ENCODE data around the gene ENDOV.

The ENDOV gene

GRCh38 chr17:80395402-80396151, 19.4 kb upstream of the ENDOV start:
- no peak for TF ChIP-seq CEBPB (IDR thresholded peaks at IDR 0.05)
- no peak for TF ChIP-seq NFIC (IDR thresholded peaks at IDR 0.05)
- no peak for TF ChIP-seq EGR1 (IDR thresholded peaks at IDR 0.05)
- TF ChIP-seq FOXM1 (IDR thresholded peaks at IDR 0.05; ENCODE audit: borderline replicate concordance, low read depth): no peak
- TF ChIP-seq, protein P1, sequence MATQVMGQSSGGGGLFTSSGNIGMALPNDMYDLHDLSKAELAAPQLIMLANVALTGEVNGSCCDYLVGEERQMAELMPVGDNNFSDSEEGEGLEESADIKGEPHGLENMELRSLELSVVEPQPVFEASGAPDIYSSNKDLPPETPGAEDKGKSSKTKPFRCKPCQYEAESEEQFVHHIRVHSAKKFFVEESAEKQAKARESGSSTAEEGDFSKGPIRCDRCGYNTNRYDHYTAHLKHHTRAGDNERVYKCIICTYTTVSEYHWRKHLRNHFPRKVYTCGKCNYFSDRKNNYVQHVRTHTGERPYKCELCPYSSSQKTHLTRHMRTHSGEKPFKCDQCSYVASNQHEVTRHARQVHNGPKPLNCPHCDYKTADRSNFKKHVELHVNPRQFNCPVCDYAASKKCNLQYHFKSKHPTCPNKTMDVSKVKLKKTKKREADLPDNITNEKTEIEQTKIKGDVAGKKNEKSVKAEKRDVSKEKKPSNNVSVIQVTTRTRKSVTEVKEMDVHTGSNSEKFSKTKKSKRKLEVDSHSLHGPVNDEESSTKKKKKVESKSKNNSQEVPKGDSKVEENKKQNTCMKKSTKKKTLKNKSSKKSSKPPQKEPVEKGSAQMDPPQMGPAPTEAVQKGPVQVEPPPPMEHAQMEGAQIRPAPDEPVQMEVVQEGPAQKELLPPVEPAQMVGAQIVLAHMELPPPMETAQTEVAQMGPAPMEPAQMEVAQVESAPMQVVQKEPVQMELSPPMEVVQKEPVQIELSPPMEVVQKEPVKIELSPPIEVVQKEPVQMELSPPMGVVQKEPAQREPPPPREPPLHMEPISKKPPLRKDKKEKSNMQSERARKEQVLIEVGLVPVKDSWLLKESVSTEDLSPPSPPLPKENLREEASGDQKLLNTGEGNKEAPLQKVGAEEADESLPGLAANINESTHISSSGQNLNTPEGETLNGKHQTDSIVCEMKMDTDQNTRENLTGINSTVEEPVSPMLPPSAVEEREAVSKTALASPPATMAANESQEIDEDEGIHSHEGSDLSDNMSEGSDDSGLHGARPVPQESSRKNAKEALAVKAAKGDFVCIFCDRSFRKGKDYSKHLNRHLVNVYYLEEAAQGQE (IDR thresholded peaks at IDR 0.05; ENCODE audit: low read depth): no peak
- no peak for TF ChIP-seq TEAD4 (IDR thresholded peaks at IDR 0.05)
- no peak for TF ChIP-seq MAX (IDR thresholded peaks at IDR 0.05)
- no peak for TF ChIP-seq TCF12 (IDR thresholded peaks at IDR 0.05; ENCODE audit: low read depth)
- no peak for TF ChIP-seq RAD21 (IDR thresholded peaks at IDR 0.05; ENCODE audit: low read depth)
- no peak for TF ChIP-seq TAF1 (IDR thresholded peaks at IDR 0.05; ENCODE audit: low read depth)
- TF ChIP-seq ZBTB7A (IDR thresholded peaks at IDR 0.05; ENCODE audit: low read depth): no peak
- no peak for TF ChIP-seq EP300 (IDR thresholded peaks at IDR 0.05; ENCODE audit: borderline replicate concordance)
- TF ChIP-seq YY1 (IDR thresholded peaks at IDR 0.05; ENCODE audit: low read depth): no peak
- no peak for TF ChIP-seq USF1 (IDR thresholded peaks at IDR 0.05)
- no peak for TF ChIP-seq CREB1 (IDR thresholded peaks at IDR 0.05; ENCODE audit: low read depth)

- TF ChIP-seq CREB1 (IDR thresholded peaks at IDR 0.05; ENCODE audit: low read depth): no peak
- TF ChIP-seq EGR1 (IDR thresholded peaks at IDR 0.05): no peak
- TF ChIP-seq TEAD4 (IDR thresholded peaks at IDR 0.05): no peak
- TF ChIP-seq TCF12 (IDR thresholded peaks at IDR 0.05; ENCODE audit: low read depth): no peak
- no peak for TF ChIP-seq MAX (IDR thresholded peaks at IDR 0.05)
- no peak for TF ChIP-seq CEBPB (IDR thresholded peaks at IDR 0.05)
- TF ChIP-seq YY1 (IDR thresholded peaks at IDR 0.05; ENCODE audit: low read depth): no peak
- TF ChIP-seq FOXM1 (IDR thresholded peaks at IDR 0.05; ENCODE audit: borderline replicate concordance, low read depth): no peak
- no peak for TF ChIP-seq RAD21 (IDR thresholded peaks at IDR 0.05; ENCODE audit: low read depth)
Observed at GRCh38 chr17:80396157-80397033, 18.6 kb upstream of the ENDOV start.

GRCh38 chr17:80397034-80397387, 18.0 kb upstream of the ENDOV start:
- TF ChIP-seq RAD21 (IDR thresholded peaks at IDR 0.05; ENCODE audit: low read depth) (no peak), CREB1 (IDR thresholded peaks at IDR 0.05; ENCODE audit: low read depth) (no peak), EGR1 (IDR thresholded peaks at IDR 0.05) (no peak), EP300 (IDR thresholded peaks at IDR 0.05; ENCODE audit: borderline replicate concordance) (no peak), NFIC (IDR thresholded peaks at IDR 0.05) (no peak)

- no peak for TF ChIP-seq CEBPB (IDR thresholded peaks at IDR 0.05)
- TF ChIP-seq EP300 (IDR thresholded peaks at IDR 0.05; ENCODE audit: borderline replicate concordance): no peak
- no peak for TF ChIP-seq TAF1 (IDR thresholded peaks at IDR 0.05; ENCODE audit: low read depth)
- TF ChIP-seq TEAD4 (IDR thresholded peaks at IDR 0.05): no peak
Observed at GRCh38 chr17:80397686-80398085, 17.3 kb upstream of the ENDOV start.

DNA sequence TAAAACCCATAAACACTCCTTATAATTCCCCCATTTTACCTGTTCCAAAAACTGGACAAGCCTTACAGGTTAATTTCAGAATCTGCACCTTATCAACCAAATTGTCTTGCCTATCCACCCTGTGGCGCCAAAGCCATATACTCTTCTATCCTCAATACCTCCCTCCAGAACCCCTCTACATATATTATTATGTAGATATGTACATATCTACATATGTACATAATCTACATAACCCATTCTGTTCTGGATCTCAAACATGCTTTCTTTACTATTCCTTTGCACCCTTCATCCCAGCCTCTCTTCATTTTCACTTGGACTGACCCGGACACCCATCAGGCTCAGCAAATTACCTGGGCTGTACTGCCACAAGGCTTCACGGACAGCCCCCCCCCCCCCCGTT, 12.0 kb upstream of the ENDOV start:
- TF ChIP-seq CEBPB (IDR thresholded peaks at IDR 0.05): no peak
- TF ChIP-seq NFIC (IDR thresholded peaks at IDR 0.05): no peak
- TF ChIP-seq ZBTB7A (IDR thresholded peaks at IDR 0.05; ENCODE audit: low read depth): no peak
- TF ChIP-seq EP300 (IDR thresholded peaks at IDR 0.05; ENCODE audit: borderline replicate concordance): no peak

GRCh38 chr17:80406146-80406545, 8.8 kb upstream of the ENDOV start:
- TF ChIP-seq TEAD4 (IDR thresholded peaks at IDR 0.05) (no peak), TCF12 (IDR thresholded peaks at IDR 0.05; ENCODE audit: low read depth) (no peak), MAX (IDR thresholded peaks at IDR 0.05) (no peak), CREB1 (IDR thresholded peaks at IDR 0.05; ENCODE audit: low read depth) (no peak), USF1 (IDR thresholded peaks at IDR 0.05) (no peak), TAF1 (IDR thresholded peaks at IDR 0.05; ENCODE audit: low read depth) (no peak), NFIC (IDR thresholded peaks at IDR 0.05) (no peak), ZBTB7A (IDR thresholded peaks at IDR 0.05; ENCODE audit: low read depth) (no peak), EGR1 (IDR thresholded peaks at IDR 0.05) (no peak), YY1 (IDR thresholded peaks at IDR 0.05; ENCODE audit: low read depth) (no peak), CEBPB (IDR thresholded peaks at IDR 0.05) (no peak), FOXM1 (IDR thresholded peaks at IDR 0.05; ENCODE audit: borderline replicate concordance, low read depth) (no peak), EP300 (IDR thresholded peaks at IDR 0.05; ENCODE audit: borderline replicate concordance) (no peak), RAD21 (IDR thresholded peaks at IDR 0.05; ENCODE audit: low read depth) (no peak)
- TF ChIP-seq, protein P1 (IDR thresholded peaks at IDR 0.05; ENCODE audit: low read depth): no peak

Data from Ishikawa (cell line).